WERI-Rb-1 (cell line): ENCODE data around the gene CHRND.

Source experiments
- DNase-seq: peaks from one replicate; pipeline ENCODE4 v3.0.0-alpha.2; 2020
- H3K27ac ChIP-seq: fragments of 250-450 bp; sonication (Bioruptor Pico); 2 replicates; pipeline ENCODE4 v1.5.1; 2020; ENCODE audit warnings: mild to moderate bottlenecking, moderate library complexity
- H3K27me3 ChIP-seq: fragments of 250-450 bp; sonication (Bioruptor Pico); 2 replicates; pipeline ENCODE4 v1.5.1; 2021; ENCODE audit warnings: mild to moderate bottlenecking, low read depth, moderate library complexity; ENCODE audit not compliant: insufficient read depth, severe bottlenecking
- H3K36me3 ChIP-seq: fragments of 250-450 bp; sonication (Bioruptor Pico); 2 replicates; pipeline ENCODE4 v1.5.1; 2020; ENCODE audit warnings: mild to moderate bottlenecking, moderate library complexity
- H3K4me3 ChIP-seq: 2 replicates; pipeline ENCODE4 v1.5.1; 2011; ENCODE audit warnings: low read depth, mild to moderate bottlenecking, control low read depth, low read length
- H3K9me3 ChIP-seq: fragments of 250-450 bp; sonication (Bioruptor Pico); 2 replicates; pipeline ENCODE4 v1.5.1; 2021; ENCODE audit warnings: mild to moderate bottlenecking, moderate library complexity; ENCODE audit not compliant: severe bottlenecking
- CTCF ChIP-seq: IDR thresholded peaks from 2 replicates; pipeline ENCODE4 v1.5.1; 2011; ENCODE audit warnings: low read depth, mild to moderate bottlenecking, control low read depth, inconsistent platforms, low read length

The CHRND gene

GRCh38 chr2:232543928-232544631, 18.1 kb downstream of the CHRND start:
- no peak for DNase-seq
- H3K27me3 ChIP-seq, result no peaks in the 10 kb centered on the region
- peaks cover 22% of the 10 kb centered on the region for H3K36me3 ChIP-seq
- no peak overlapping the region for H3K4me3 ChIP-seq
- no peak overlapping the region for H3K27ac ChIP-seq
- TF ChIP-seq CTCF, result no peak
- H3K9me3 ChIP-seq, result peaks cover under 1% of the 10 kb centered on the region

DNA sequence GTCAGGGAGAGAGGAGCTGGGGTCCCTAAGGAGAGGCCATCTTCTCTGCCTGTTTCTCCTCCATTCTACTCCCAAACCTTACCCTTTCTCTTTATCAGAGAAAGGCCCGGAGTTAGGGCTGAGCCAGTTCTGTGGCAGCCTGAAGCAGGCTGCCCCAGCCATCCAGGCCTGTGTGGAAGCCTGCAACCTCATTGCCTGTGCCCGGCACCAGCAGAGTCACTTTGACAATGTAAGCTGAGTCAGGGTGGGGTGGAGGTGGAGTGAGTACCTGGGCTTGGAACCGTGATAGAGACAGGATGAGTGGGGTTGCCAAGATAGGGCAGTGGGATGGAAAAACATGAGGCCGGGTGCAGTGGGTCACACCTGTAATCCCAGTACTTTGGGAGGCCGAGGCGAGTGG, 18.7 kb downstream of the CHRND start:
- no peaks in the 10 kb centered on the region for H3K27me3 ChIP-seq
- no peak overlapping the region for H3K4me3 ChIP-seq
- no peak for TF ChIP-seq CTCF
- no peak for DNase-seq
- H3K9me3 ChIP-seq, result peaks cover 3% of the 10 kb centered on the region
- H3K27ac ChIP-seq, result no peak overlapping the region
- H3K36me3 ChIP-seq, result peaks cover 24% of the 10 kb centered on the region

DNA sequence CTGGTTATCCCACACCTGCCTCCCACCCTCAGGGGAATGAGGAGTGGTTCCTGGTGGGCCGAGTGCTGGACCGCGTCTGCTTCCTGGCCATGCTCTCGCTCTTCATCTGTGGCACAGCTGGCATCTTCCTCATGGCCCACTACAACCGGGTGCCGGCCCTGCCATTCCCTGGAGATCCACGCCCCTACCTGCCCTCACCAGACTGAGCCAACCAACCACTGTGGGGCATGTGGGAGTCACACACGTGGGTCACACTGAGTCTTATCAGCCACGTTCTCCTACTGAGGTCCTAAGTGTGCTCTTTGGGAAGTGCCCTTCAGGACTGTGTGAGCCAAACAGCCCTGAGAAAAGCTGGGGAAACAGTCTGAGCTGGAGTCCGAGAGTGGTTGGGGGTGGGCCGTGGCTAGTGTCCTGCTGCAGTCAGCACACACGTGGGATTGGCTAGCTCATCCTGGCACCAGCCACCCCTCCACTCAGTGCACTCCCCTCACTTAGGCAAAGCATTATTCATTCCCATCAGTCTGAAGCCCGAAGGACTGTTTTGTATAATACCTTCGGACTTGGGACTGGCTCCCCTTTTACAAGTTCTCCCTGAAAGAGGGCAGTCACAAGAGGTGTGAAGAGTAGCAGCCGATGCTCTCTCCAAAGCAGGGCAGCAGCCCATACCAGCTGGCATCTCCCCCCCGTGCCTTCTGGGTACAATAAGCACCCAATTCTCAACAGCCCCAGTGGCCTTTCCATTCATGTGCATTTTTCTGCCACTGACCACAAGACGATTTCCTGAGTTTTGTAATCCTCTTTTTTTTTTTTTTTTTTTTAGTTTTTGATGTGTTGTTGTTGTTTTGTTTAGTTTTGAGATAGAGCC, 19.8 kb downstream of the CHRND start:
- no peak for DNase-seq
- TF ChIP-seq CTCF, result no peak
- H3K36me3 ChIP-seq, result peaks cover 24% of the 10 kb centered on the region
- no peak overlapping the region for H3K4me3 ChIP-seq
- no peak overlapping the region for H3K27ac ChIP-seq
- peaks cover 3% of the 10 kb centered on the region for H3K9me3 ChIP-seq
- H3K27me3 ChIP-seq, result no peaks in the 10 kb centered on the region

DNA sequence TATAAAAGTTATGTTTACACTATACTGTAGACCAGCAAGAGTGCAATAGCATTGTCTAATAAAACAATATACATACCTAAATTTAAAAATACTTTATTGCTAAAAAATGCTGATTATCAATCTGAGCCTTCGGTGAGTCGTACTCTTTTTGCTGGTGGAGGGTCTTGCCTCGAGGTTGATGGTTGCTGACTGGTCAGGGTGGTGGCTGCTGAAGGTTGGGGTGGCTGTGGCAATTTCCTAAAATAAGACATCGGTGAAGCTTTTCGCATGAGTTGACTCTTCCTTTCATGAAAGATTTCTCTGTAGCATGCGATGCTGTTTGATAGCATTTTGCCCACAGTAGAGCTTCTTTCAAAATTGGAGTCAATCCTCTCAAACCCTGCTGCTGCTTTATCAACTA, 22.0 kb downstream of the CHRND start:
- Histone ChIP-seq H3K4me3 (no peak overlapping the region), H3K27me3 (no peaks in the 10 kb centered on the region), H3K9me3 (peaks cover 3% of the 10 kb centered on the region), H3K27ac (no peak overlapping the region), H3K36me3 (peaks cover 41% of the 10 kb centered on the region)
- DNase-seq, result no peak
- no peak for TF ChIP-seq CTCF

DNA sequence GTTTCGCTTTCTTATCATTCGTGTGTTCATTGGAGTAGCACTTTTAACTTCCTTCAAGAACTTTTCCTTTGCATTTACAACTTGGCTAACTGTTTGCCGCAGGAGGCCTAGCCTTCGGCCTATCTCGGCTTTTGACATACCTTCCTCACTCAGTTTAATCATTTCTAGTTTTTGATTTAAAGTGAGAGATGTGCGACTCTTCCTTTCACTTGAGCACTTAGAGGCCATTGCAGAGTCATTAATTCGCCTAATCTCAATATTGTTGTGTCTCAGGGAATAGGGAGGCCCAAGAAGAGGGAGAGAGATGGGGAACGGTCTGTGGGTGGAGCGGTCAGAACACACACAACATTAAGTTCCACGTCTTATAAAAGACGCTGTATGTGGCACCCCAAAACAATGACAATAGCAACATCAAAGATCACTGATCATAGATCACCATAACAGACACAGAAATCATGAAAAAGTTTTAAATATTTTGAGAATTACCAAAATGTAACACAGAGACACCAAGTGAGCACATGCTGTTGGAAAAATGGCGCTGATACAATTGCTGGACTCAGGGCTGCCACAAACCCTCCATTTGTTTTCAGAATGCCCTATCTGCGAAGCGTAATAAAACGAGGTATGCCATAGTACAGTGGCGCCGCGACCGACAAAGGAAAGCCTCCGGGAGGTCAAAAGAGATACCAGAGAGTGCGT, 23.8 kb downstream of the CHRND start:
- no peak for TF ChIP-seq CTCF
- DNase-seq, result no peak
- Histone ChIP-seq H3K27ac (peak overlapping the region; percentile 87), H3K27me3 (no peaks in the 10 kb centered on the region), H3K4me3 (peak overlapping the region; percentile 80), H3K36me3 (peaks cover 44% of the 10 kb centered on the region), H3K9me3 (peaks cover 3% of the 10 kb centered on the region)
